ENCODE measurements around the gene MEIS3. TPM values are rescaled to one million over a fixed set of nuclear protein-coding genes. Genes with fewer than 3 reads are reported as not detected.

Gene MEIS3
- total and polyA plus RNA-seq, 4 donors, result 3.8 to 10.2 (median 7.9) TPM

DNA sequence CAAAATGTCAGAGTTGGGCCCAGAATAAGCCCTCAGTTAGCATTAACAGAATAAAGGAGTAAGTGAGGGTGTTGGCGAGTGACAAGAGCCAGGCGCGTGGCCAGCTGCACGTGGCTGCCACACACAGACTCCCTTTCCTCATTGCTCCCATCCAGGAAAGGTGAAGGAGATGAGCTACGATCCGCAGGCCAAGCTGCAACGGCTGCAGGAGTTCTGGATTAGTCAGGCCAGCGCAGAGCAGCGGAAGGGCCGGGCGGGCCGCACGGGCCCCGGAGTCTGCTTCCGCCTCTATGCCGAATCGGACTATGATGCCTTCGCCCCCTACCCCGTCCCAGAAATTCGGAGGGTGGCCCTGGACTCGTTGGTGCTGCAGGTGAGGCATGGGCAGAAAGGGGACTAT lies 57.0 kb downstream of the MEIS3 start:
- 93 to 97% methylated on average over 21 of the region's 21 CpGs for WGBS, 2 donors
- DNase-seq, result no peak
- no peaks in the 10 kb centered on the region for H3K27me3 ChIP-seq (ENCODE audit: control insufficient read depth in 3 of 3, insufficient read depth in 3 of 3, low read length in 2 of 3)

DNA sequence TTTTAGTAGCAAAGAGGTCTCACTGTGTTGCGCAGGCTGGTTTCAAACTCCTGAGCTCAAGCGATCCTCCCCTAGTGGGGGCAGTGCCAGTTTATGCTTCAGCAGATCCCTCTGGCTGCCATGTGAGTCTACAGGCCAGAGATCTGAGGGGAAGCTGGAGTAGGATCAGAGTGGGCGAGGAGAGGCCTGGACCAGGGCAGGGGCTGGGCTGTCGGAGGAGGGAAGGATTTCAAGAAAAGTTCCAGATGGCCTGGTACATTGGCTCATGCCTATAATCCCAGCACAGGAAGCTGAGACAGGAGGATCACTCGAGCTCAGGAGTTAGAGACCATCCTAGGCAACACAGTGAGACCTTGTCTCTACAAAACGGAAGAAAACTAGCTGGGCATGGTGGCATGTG lies 60.4 kb downstream of the MEIS3 start:
- no peak overlapping the region for H3K9ac ChIP-seq (ENCODE audit: insufficient read depth in 1 of 2, low read length in 2 of 2)
- ATAC-seq (ENCODE audit: insufficient read depth, low FRiP score) (no peak), DNase-seq (no peak)
- H3K27me3 ChIP-seq (ENCODE audit: control insufficient read depth in 3 of 3, insufficient read depth in 3 of 3, low read length in 2 of 3), result no peaks in the 10 kb centered on the region
- H3K27ac ChIP-seq (ENCODE audit: low read depth in 1 of 2, low read length in 1 of 2), result no peak overlapping the region
- TF ChIP-seq, protein P1, sequence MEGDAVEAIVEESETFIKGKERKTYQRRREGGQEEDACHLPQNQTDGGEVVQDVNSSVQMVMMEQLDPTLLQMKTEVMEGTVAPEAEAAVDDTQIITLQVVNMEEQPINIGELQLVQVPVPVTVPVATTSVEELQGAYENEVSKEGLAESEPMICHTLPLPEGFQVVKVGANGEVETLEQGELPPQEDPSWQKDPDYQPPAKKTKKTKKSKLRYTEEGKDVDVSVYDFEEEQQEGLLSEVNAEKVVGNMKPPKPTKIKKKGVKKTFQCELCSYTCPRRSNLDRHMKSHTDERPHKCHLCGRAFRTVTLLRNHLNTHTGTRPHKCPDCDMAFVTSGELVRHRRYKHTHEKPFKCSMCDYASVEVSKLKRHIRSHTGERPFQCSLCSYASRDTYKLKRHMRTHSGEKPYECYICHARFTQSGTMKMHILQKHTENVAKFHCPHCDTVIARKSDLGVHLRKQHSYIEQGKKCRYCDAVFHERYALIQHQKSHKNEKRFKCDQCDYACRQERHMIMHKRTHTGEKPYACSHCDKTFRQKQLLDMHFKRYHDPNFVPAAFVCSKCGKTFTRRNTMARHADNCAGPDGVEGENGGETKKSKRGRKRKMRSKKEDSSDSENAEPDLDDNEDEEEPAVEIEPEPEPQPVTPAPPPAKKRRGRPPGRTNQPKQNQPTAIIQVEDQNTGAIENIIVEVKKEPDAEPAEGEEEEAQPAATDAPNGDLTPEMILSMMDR (IDR thresholded peaks at IDR 0.05; ENCODE audit: control extremely low read depth, extremely low read depth), result no peak
- peaks cover 0 to 7% (median 0%) of the 10 kb centered on the region in 4 donors for H3K9me3 ChIP-seq (ENCODE audit: control insufficient read depth in 4 of 4, insufficient read depth in 3 of 4, low read length in 3 of 4)
- peaks cover 30 to 65% (median 39%) of the 10 kb centered on the region in 4 donors for H3K36me3 ChIP-seq (ENCODE audit: control insufficient read depth in 4 of 4, insufficient read depth in 4 of 4, low read length in 4 of 4)
- no peak overlapping the region for H3K4me3 ChIP-seq
- H3K4me1 ChIP-seq (ENCODE audit: control insufficient read depth in 5 of 5, insufficient read depth in 5 of 5, low read length in 5 of 5), result peaks cover 0 to 3% (median 0%) of the 10 kb centered on the region in 5 donors
- WGBS, 2 donors, result 91 to 93% methylated on average over 6 of the region's 6 CpGs

More for the DNA sequence above, 57.0 kb downstream of the MEIS3 start:
- no peaks in the 10 kb centered on the region for H3K4me1 ChIP-seq (ENCODE audit: control insufficient read depth in 5 of 5, insufficient read depth in 5 of 5, low read length in 5 of 5)
- no peak for ATAC-seq (ENCODE audit: insufficient read depth, low FRiP score)
- H3K9me3 ChIP-seq (ENCODE audit: control insufficient read depth in 4 of 4, insufficient read depth in 3 of 4, low read length in 3 of 4), result peaks cover 0 to 8% (median 0%) of the 10 kb centered on the region in 4 donors
- no peak overlapping the region for H3K9ac ChIP-seq (ENCODE audit: insufficient read depth in 1 of 2, low read length in 2 of 2)
- H3K4me3 ChIP-seq, result no peak overlapping the region
- H3K36me3 ChIP-seq (ENCODE audit: control insufficient read depth in 4 of 4, insufficient read depth in 4 of 4, low read length in 4 of 4), result peaks cover 12 to 60% (median 29%) of the 10 kb centered on the region in 4 donors
- H3K27ac ChIP-seq (ENCODE audit: low read depth in 1 of 2, low read length in 1 of 2), result no peak overlapping the region
- TF ChIP-seq, protein P1 (IDR thresholded peaks at IDR 0.05; ENCODE audit: control extremely low read depth, extremely low read depth), result no peak

DNA sequence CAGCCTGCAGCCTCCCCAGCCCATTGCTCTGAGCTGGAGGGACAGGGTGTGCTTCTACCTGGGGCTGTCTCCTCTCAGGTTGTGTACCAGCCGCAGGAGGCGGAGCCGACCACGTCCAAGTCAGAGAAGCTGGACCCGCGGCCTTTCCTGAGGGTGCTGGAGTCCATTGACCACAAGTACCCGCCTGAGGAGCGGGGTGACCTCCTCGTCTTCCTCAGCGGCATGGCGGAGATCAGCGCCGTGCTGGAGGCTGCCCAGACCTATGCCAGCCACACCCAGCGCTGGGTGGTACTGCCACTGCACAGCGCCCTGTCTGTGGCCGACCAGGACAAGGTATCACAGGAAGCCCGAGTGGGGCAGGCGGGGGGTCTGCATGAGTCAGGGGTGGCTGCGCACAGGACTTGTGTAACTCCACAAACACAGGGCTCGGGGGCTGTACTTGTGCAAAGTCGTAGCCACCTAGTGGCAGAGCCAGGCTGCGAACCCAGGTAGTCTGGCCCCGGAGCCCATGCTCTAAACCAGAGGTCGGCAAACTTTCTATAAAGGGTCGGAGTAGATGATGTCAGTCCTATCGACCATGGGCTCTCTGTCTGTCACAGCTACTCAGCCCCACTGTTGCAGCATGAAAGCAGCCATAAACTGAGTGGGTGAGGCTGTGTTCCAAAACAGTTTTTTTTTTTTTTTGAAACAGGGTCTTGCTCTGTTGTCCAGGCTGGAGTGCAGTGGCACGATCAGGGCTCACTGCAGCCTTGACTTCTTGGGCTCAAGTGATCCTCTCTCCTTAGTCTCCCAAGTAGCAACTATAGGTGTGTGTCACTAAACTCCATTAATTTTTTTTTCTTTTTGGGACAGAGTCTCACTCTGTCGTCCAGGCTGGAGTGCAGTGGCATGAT lies 61.3 kb downstream of the MEIS3 start:
- Histone ChIP-seq H3K9me3 (ENCODE audit: control insufficient read depth in 4 of 4, insufficient read depth in 3 of 4, low read length in 3 of 4) (peaks cover 0 to 7% (median 0%) of the 10 kb centered on the region in 4 donors), H3K9ac (ENCODE audit: insufficient read depth in 1 of 2, low read length in 2 of 2) (no peak overlapping the region), H3K4me1 (ENCODE audit: control insufficient read depth in 5 of 5, insufficient read depth in 5 of 5, low read length in 5 of 5) (peaks cover 0 to 3% (median 0%) of the 10 kb centered on the region in 5 donors), H3K27ac (ENCODE audit: low read depth in 1 of 2, low read length in 1 of 2) (no peak overlapping the region), H3K36me3 (ENCODE audit: control insufficient read depth in 4 of 4, insufficient read depth in 4 of 4, low read length in 4 of 4) (peaks cover 33 to 69% (median 38%) of the 10 kb centered on the region in 4 donors), H3K4me3 (no peak overlapping the region), H3K27me3 (ENCODE audit: control insufficient read depth in 3 of 3, insufficient read depth in 3 of 3, low read length in 2 of 3) (no peaks in the 10 kb centered on the region)
- TF ChIP-seq, protein P1 (IDR thresholded peaks at IDR 0.05; ENCODE audit: control extremely low read depth, extremely low read depth), result no peak
- ATAC-seq (ENCODE audit: insufficient read depth, low FRiP score) (no peak), DNase-seq (no peak)
- WGBS, 2 donors, result 95 to 97% methylated on average over 28 of the region's 28 CpGs
